Peyer's patch (tissue), 4 donors: ENCODE results near the gene KLHL3.

Experiments used
- POLR2A ChIP-seq, 2 donors: fragments of 450-650 bp; IDR thresholded peaks; one replicate each; pipeline ENCODE4 v1.5.1; 2017; ENCODE audit warnings: antibody characterized with exemption in 2 of 2, mild to moderate bottlenecking in 2 of 2, moderate library complexity in 2 of 2
- TF ChIP-seq, protein P1 (sequence below), 6 experiments: fragments of 450-650 bp in 4 of 6; fragments of 200-600 bp in 2 of 6; sonication (generic) in 1 of 6; IDR thresholded peaks; one replicate each; pipeline ENCODE4 v1.5.1; 2017 to 2019; ENCODE audit warnings: antibody characterized with exemption in 6 of 6, mild to moderate bottlenecking in 3 of 6, moderate library complexity in 1 of 6

DNA sequence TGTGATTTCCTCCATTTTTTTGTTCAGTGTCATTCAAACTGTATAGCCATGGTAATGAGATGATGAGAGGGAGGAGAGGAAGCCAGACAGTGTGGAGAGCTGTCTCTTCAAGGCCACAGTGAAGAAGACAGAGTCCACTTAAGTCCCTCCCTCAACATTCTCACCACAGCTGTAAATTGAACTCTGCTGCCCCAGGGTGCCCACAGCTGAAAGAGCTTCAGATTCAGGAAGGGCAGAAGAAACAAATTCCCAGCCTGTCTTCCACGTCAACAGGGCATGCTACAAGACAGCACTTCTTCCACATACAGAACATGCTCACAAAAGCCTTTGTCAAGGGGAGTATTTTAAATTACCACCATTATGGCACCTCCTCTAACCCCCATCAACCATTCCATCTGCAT, 100.4 kb downstream of the KLHL3 start:
- TF ChIP-seq, protein P1, sequence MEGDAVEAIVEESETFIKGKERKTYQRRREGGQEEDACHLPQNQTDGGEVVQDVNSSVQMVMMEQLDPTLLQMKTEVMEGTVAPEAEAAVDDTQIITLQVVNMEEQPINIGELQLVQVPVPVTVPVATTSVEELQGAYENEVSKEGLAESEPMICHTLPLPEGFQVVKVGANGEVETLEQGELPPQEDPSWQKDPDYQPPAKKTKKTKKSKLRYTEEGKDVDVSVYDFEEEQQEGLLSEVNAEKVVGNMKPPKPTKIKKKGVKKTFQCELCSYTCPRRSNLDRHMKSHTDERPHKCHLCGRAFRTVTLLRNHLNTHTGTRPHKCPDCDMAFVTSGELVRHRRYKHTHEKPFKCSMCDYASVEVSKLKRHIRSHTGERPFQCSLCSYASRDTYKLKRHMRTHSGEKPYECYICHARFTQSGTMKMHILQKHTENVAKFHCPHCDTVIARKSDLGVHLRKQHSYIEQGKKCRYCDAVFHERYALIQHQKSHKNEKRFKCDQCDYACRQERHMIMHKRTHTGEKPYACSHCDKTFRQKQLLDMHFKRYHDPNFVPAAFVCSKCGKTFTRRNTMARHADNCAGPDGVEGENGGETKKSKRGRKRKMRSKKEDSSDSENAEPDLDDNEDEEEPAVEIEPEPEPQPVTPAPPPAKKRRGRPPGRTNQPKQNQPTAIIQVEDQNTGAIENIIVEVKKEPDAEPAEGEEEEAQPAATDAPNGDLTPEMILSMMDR (IDR thresholded peaks at IDR 0.05) = no peak
- TF ChIP-seq POLR2A (IDR thresholded peaks at IDR 0.05) = no peak
